ENCODE data around the gene PLBD2.

Gene PLBD2

GRCh38 chr12:113396200-113396599 is 37.8 kb downstream of the PLBD2 start:
- DNase-seq: no peak

- peak in 2 of 4 experiments; percentile 37 to 46 for DNase-seq
Observed at GRCh38 chr12:113396828-113397496, 38.6 kb downstream of the PLBD2 start.

GRCh38 chr12:113397497-113398197 is 39.3 kb downstream of the PLBD2 start:
- DNase-seq: peak in 2 of 4 experiments; percentile 19 to 42

- DNase-seq: peak in 2 of 4 experiments; percentile 9 to 18
Observed at GRCh38 chr12:113398346-113399290, 40.2 kb downstream of the PLBD2 start.

GRCh38 chr12:113399490-113399889 is 41.1 kb downstream of the PLBD2 start:
- DNase-seq: peak in 2 of 4 experiments; percentile 17 to 21

- peak in 1 of 4 experiments; percentile 20 for DNase-seq
Observed at GRCh38 chr12:113400362-113400761, 42.0 kb downstream of the PLBD2 start.

- DNase-seq: peak in 1 of 4 experiments; percentile 21
Observed at GRCh38 chr12:113401066-113402000, 42.9 kb downstream of the PLBD2 start.

- peak in 2 of 4 experiments; percentile 8 to 33 for DNase-seq
Observed at GRCh38 chr12:113402586-113403260, 44.3 kb downstream of the PLBD2 start.

- DNase-seq: peak; percentile 92 to 97 (median 94)
Observed at GRCh38 chr12:113403435-113404415, 45.3 kb downstream of the PLBD2 start, which contains the start of gene SDS. Gene SDS, minus strand, starts transcription at chr12:113403887. Its CDS starts 4,179 bp downstream, at chr12:113399708.

GRCh38 chr12:113405694-113406093 is 47.3 kb downstream of the PLBD2 start:
- DNase-seq: peak; percentile 62 to 86 (median 74)

GRCh38 chr12:113407931-113408600 is 49.7 kb downstream of the PLBD2 start:
- DNase-seq: peak; percentile 37 to 65 (median 60)

- DNase-seq: no peak
Observed at GRCh38 chr12:113408756-113409298, 50.4 kb downstream of the PLBD2 start.

GRCh38 chr12:113409462-113410124 is 51.2 kb downstream of the PLBD2 start:
- no peak for DNase-seq

- DNase-seq: peak; percentile 70 to 84 (median 82)
Observed at GRCh38 chr12:113413488-113413939, 55.1 kb downstream of the PLBD2 start.

GRCh38 chr12:113414519-113415038 is 56.2 kb downstream of the PLBD2 start:
- no peak for DNase-seq

GRCh38 chr12:113416091-113416754 is 57.8 kb downstream of the PLBD2 start:
- DNase-seq: peak; percentile 93 to 98 (median 94)

All from suppressor macrophage (primary cell).